Stimulated activated CD4-positive, alpha-beta T cell treated with anti-CD3 and anti-CD28 coated beads, Interleukin-4, amount 100 ng/mL, for 48 hours (primary cell): ENCODE measurements around the gene CCT8L2.
"Not testable (repeated sequence)": the region's sequence is repeated elsewhere in the genome, so short reads cannot be mapped to it uniquely, and the experiment has no call there.

Source experiments
- DNase-seq, 2 donors: peaks; one replicate each; pipeline ENCODE4 v3.0.0-alpha.2; 2020; ENCODE audit warnings: low read depth in 2 of 2

Gene CCT8L2

DNA sequence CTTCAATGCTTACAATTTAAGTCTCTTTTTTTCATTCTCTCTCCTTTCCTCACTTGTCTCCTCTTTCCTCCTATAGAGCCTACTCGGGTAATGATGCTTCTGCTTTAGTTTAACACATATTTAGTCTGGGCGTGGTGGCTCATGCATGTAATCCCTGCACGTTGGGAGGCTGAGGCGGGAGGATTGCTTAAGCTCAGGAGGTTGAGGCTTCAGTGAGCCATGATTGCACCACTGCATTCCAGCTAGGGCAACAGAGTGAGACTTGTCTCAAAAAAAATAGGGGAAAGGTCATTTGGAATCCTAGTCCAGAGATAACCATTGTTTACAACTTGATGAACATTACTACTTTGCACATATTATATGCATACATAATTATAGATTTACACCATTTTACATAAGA is 1.4 kb upstream of the CCT8L2 start:
- no peak for DNase-seq

DNA sequence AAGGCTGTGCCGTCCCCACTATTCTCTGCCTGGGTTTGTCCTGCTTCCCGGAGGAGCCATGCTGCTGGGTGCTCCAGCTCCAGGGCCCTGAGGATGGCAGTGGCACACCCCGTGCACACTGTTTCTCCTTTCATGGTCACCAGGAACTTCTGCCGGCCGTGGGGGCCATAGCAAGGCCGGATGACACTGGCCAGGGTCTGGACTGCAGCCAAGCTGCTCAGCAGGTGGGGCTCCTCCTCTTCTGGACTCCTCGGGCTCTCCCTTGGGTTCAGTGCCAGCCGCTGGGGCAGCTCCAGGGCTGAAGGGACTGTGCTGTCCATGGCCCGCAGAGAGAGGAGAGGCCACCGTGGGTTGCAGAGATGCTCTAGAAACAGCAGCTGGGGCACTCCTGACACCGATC is 379 bp downstream of the CCT8L2 start:
- DNase-seq, result not testable (repeated sequence)

DNA sequence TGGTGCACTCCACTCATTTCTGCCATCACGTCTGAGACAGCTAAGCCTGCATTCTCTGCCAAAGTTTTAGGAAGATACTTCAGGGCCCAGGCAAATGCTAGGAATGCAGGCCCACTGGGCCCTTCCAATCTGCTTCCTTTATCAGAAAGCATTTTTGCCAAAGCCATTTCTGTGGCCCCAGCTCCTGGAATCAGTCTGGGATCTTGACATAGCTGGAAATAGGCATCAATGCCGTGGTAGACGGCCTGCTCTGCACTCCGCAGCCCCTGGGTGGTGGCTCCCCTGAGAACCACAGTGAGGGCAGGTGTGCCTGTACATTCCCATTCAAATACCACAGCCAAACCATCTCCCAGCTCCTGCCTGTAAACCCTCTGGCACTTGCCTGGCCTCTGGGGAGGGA is 1.5 kb downstream of the CCT8L2 start:
- DNase-seq, result not testable (repeated sequence)

DNA sequence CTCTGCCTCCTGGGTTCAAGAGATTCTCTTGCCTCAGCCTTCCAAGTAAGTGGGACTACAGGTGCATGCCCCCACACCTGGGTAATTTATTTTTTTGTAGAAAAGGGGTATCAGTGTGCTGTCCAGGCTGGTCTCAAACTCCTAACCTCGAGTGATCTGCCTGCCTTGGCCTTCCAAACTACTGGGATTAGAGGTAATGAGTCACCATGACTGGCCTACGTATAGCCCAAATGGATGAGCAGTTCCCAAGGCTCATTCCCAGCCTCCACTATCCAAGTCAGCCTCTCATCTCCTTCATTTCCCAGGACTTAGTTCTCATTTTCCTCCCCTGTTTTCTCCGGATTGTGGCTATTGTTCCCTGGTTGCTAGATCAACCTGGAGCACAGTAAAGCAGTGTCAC is 5.6 kb downstream of the CCT8L2 start:
- DNase-seq, result no peak

DNA sequence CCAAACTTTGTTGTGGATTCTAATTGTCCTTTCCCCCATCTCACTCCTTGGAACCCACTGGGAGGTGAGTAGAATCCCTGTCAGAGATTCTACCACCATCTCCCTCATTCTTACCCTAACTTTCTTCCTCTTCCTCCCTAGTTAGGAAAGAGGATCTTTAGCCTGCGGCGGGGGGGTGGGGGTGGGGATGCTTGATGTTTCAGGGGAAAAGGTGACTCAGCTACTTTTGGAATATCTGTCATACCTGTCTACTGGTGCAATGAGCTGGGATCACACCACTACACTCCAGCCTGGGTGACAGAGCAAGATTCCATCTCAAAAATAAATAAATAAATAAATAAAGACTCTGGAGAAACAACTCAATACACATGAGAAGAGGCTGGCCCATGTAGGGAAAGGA is 6.4 kb downstream of the CCT8L2 start:
- DNase-seq, result no peak

DNA sequence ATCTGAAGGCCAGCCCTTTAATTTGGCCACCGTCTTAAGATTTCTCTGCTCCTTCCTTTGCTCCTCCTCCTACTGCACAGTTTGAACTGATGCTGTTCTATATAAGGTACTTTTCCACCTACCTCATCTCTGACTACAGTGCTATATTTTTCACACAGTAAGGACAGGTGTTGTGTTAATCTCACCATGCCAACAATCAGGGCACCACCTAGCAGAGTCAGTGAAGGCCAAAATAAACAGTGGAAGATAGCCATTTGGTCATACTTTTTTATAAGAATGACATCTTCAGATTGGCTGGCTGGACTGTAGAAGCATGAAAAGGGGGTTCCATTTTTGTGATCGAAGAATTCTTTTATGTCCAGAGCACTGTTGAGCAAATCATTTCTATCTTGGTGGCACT is 11.7 kb downstream of the CCT8L2 start:
- DNase-seq, result not testable (repeated sequence)

DNA sequence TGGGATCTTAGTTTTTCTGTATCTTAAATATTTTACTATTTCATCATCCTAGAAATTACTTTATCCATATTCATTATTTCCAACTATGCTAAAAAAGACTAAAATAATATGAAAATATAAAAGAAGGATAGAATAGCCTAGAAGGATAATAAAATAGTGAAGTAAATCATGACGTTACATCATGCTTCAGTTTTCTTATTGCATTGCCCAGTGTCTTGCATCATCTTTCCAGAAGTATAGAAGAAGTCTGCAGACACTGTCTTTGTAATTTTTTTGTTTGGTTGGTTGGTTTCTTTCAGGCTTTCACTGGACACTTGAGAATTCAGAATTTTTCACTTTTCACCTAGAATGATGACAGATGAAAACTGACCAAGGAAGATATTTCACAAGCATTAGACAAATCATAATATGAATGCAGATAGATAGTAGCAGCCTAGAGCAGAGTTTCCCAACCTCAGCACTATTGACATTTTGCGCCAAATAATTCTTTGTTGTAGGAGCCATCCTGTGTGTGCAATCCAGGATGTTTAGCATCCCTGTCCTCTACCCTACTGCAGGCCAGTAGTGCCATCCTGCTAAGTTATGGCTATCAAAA is 23.3 kb downstream of the CCT8L2 start:
- not testable (repeated sequence) for DNase-seq

DNA sequence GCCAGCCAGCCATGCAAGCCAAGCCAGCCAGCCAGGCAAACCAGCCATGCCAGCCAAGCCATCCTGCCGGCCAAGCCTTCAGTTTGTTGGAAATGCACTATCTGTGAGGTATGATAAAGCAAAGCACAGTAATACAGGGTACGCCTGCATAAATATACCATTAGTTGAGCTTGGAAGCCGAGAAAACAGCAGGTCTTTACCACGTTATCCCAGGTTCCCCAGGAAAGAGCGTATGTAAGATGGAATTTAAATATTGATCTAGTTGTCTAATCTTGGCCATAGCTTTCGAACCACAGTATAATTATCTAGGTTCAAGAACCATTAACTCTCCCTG is 24.2 kb downstream of the CCT8L2 start:
- no peak for DNase-seq

DNA sequence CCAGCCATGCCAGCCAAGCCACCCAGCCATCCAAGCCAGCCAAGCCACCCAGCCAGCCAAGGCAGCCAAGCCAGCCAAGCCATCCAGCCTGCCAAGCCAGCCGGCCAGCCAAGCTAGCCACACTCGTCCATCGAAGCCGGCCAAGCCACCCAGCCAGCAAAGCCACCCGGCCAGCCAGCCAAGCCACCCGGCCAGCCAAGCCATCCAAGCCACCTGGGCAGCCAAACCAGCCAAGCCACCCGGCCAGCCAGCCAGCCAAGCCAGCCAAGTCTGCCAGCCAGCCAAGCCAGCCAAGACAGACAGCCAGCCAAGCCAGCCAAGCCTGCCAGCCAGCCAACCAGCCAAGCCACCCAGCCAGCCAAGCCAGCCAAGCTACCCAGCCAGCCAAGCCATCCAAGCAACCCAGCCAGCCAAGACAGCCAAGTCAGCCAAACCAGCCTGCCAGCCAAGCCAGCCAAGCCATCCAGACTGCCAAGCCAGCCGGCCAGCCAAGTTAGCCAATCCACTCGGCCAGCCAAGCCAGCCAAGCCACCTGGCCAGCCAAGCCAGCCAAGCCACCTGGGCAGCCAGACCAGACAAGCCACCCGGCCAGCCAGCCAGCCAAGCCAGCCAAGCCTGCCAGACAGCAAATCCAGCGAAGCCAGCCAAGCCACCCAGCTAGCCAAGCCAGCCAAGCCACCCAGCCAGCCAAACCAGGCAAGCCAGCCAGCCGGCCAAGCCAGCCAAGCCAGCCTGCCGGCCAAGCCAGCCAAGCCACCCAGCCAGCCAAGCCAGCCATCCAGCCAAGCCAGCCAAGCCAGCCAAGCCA is 24.8 kb downstream of the CCT8L2 start:
- not testable (repeated sequence) for DNase-seq

DNA sequence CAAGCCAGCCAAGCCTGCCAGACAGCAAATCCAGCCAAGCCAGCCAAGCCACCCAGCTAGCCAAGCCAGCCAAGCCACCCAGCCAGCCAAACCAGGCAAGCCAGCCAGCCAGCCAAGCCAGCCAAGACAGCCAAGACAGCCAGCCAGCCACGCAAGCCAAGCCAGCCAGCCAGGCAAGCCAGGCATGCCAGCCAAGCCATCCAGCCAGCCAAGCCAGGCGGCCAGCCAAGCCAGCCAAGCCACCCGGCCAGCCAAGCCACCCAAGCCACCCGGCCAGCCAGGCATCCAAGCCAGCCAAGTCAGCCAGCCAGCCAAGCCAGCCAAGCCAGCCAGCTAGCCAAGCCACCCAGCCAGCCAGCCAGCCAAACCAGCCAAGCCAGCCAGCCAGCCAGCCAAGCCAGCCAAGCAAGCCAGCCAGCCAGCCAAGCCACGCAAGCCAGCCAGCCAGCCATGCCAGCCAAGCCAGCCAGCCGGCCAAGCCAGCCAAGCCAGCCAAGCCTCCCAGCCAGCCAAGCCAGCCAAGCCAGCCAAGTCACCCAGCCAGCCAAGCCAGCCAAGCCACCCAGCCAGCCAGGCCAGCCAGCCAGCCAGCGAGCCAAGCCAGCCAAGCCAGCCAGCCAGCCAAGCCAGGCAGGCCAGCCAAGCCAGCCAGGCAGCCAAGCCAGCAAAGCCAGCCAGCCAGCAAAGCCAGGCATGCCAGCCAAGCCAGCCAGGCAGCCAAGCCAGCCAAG is 26.0 kb downstream of the CCT8L2 start:
- not testable (repeated sequence) for DNase-seq

DNA sequence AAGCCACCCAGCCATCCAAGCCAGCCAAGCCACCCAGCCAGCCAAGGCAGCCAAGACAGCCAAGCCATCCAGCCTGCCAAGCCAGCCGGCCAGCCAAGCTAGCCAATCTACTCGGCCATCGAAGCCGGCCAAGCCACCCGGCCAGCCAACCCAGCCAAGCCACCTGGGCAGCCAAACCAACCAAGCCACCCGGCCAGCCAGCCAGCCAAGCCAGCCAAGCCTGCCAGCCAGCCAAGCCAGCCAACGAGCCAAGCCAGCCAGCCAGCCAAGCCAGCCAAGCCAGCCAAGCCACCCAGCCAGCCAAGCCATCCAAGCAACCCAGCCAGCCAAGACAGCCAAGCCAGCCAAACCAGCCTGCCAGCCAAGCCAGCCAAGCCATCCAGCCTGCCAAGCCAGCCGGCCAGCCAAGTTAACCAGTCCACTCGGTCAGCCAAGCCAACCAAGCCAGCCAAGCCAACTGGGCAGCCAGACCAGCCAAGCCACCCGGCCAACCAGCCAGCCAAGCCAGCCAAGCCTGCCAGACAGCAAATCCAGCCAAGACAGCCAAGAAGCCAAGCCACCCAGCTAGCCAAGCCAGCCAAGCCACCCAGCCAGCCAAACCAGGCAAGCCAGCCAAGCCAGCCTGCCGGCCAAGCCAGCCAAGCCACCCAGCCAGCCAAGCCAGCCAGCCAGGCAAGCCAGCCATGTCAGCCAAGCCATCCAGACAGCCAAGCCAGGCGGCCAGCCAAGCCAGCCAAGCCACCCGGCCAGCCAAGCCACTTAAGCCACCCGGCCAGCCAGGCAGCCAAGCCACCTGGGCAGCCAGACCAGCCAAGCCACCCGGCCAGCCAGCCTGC is 26.8 kb downstream of the CCT8L2 start:
- DNase-seq, result not testable (repeated sequence)

DNA sequence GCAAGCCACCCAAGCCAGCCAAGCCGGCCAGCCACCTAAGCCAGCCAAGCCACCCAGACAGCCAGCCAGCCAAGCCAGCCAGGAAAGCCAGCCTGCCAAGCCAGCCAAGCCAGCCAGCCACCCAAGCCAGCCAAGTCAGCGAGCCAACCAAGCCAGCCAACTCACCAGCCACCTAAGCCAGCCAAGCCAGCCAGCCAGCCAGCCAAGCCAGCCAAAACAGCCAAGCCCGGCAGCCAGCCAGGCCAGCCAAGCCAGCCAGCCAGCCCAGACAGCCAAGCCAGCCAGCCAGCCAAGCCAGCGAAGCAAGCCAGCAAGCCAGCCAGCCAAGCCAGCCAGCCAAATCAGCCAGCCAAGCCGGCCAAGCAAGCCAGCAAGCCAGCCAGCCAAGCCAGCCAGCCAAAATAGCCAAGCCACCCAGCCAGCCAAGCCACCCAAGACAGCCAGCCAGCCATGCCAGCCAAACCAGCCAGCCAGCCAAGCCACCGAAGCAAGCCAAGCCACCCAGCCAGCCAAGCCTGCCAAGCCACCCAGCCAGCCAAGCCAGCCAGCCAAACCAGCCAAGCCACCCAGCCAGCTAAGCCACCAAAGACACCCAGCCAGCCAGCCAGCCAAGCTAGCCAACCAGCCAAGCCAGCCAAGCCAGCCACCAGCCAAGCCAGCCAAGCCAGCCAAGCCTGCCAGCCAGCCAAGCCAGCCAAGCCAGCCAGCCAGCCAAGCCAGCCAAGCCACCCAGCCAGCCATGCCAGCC is 27.6 kb downstream of the CCT8L2 start:
- not testable (repeated sequence) for DNase-seq

DNA sequence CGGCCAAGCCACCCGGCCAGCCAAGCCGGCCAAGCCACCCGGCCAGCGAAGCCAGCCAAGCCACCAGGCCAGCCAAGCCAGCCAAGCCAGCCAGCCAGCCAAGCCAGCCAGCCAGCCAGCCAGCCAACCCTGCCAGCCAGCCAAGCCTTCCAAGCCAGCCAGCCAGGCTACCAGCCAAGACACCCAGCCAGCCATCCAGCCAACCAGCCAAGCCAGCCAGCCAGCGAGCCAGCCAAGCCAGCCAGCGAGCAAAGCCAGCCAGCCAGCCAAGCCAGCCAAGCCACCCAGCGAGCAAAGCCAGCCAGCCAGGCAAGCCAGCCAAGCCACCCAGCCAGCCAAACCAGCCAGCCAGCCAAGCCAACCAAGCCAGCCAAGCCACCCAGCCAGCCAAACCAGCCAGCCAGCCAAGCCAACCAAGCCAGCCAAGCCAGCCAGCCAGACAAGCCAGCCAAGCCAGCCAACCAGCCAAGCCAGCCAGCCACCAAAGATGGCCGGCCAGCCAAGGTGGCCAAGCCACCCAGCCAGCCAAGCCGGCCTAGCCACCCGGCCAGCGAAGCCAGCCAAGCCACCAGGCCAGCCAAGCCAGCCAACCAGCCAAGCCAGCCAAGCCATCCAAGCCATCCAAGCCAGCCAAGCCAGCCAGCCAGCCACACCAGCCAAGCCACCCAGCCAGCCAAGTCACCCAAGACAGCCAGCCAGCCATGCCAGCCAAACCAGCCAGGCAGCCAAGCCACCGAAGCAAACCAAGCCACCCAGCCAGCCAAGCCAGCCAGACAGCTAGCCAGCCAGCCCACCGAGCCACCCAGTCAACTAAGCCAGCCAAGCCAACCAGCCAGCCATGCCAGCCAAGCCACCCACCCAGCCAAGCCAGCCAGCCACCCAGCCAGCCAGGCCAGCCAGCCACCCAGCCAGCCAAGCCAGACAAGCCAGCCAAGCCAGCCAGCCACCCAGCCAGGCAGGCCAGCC is 28.8 kb downstream of the CCT8L2 start:
- no peak for DNase-seq

DNA sequence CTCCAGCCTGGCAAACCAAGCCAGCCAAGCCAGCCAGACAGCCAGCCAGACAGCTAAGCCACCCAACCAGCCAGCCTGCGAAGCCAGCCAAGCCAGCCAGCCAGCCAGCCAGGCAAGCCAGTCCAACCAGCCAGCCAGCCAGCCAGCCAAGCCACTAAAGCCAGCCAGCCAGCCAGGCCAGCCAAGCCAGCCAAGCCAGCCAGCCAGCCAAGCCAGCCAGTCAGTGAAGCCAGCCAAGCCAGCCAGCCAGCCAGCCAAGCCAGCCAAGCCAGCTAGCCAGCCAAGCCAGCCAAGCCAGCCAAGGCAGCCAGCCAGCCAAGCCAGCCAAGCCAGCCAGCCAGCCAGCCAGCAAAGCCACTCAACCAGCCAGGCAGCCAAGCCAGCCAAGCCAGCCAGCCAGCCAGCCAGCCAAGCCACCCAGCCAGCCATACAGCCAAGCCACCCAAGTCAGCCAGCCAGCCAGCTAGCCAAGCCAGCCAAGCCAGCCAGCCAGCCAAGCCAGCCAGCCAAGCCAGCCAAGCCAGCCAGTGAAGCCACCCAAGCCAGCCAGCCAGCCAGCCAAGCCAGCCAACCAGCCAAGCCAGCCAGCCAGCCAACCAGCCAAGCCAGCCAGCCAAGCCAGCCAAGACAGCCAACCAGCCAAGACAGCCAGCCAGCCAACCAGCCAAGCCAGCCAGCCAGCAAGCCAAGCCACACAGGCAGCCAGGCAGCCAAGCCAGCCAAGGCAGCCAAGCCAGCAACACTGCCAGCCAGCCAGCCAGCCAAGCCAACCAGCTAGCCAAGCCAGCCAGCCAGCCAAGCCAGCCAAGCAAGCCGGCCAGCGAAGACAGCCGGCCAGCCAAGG is 29.7 kb downstream of the CCT8L2 start:
- no peak for DNase-seq

DNA sequence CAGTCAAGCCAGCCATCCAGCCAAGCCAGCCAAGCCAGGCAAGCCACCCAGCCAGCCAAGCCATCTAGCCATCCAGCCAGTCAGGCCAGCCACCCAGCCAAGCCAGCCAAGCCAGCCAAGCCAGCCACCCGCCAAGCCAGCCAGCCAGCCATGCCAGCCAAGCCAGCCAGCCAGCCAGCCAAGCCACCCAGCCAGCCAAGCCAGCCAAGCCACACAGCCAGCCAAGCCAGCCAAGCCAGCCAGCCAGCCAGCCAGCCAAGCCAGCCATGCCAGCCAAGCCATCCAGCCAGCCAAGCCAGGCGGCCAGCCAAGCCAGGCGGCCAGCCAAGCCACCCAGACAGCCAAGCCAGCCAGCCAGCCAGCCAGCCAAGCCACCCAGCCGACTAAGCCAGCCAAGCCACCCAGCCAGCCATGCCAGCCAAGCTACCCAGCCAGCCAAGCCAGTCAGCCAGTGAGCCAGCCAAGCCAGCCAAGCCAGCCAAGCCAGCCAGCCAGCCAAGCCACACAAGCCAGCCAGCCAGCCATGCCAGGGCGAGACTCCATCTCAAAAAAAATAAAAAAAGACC is 31.4 kb downstream of the CCT8L2 start:
- DNase-seq, result not testable (repeated sequence)

DNA sequence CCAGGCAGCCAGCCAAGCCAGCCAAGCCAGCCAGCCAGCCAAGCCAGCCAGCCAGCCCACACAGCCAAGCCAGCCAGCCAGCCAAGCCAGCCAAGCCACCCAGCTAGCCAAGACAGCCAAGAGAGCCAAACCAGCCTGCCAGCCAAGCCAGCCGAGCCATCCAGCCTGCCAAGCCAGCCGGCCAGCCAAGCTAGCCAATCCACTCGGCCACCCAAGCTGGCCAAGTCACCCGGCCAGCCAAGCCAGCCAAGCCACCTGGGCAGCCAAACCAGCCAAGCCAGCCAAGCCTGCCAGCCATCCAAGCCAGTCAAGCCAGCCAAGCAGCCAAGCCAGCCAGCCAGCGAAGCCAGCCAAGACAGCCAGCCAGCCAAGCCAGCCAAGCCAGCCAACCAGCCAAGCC is 32.0 kb downstream of the CCT8L2 start:
- not testable (repeated sequence) for DNase-seq

DNA sequence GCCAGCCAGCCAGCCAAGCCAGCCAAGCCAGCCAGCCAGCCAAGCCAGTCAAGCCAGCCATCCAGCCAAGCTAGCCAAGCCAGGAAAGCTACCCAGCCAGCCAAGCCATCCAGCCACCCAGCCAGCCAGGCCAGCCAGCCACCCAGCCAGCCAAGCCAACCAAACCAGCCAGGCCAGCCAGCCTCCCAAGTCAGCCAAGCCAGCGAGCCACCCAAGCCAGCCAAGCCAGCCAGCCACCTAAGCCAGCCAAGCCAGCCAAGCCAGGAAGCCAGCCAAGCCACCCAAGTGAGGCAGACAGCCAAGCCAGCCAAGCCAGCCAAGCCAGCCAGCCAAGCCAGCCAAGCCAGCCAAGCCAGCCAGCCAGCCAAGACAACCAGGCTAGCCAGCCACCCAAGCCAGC is 32.6 kb downstream of the CCT8L2 start:
- DNase-seq, result not testable (repeated sequence)

DNA sequence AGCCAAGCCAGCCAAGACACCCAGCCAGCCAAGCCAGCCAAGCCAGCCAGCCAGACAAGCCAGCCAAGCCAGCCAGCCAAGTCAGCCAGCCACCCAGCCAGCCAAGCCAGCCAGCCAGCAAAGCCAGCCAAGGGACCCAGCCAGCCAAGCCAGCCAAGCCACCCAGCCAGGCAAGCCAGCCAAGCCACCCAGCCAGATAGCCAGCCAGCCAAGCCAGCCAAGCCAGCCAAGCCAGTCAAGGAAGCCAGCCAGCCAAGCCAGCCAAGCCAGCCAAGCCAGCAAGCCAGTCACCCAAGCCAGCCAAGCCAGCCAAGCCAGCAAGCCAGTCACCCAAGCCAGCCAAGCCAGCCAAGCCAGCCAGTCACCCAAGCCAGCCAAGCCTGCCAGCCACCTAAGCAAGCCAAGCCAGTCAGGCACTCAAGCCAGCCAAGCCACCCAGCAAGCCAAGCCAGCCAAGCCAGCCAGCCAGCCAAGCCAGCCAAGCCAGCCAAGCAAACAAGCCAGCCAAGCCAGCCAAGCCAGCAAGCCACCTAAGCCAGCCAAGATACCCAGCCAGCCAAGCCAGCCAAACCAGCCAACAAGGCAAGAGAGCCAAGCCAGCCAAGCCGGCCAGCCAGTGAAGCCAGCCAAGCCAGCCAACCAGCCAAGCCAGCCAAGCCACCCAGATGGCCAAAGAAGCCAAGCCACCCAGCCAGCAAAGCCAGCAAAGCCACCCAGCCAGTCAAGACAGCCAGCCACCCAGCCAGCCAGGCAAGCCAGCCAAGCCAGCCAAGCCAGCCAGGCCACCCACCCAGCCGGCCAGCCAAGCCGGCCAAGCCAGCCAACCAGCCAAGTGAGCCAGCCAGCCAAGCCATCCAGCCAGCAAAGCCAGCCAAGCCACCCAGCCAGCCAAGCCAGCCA is 33.3 kb downstream of the CCT8L2 start:
- no peak for DNase-seq
